GM19324 (cell line): ENCODE results near the gene IGFLR1.
A peak's percentile ranks its signal among the peaks of the same experiment; 100 is the strongest.
"Not testable (repeated sequence)": the region's sequence is repeated elsewhere in the genome, so short reads cannot be mapped to it uniquely, and the experiment has no call there.

Source experiments
- ATAC-seq: cut with Tn5 transposase; IDR thresholded peaks from one replicate; pipeline ENCODE4 v1.9.1; 2021; ENCODE audit warnings: mild to moderate bottlenecking, moderate library complexity; ENCODE audit not compliant: unreplicated experiment, low FRiP score

The IGFLR1 gene

GRCh38 chr19:35713904-35714495, 28.3 kb downstream of the IGFLR1 start:
- no peak for ATAC-seq

GRCh38 chr19:35713506-35713850, 28.8 kb downstream of the IGFLR1 start:
- no peak for ATAC-seq

GRCh38 chr19:35712567-35713505, 29.4 kb downstream of the IGFLR1 start:
- ATAC-seq, result no peak

- no peak for ATAC-seq
Observed at GRCh38 chr19:35710784-35711723, 31.2 kb downstream of the IGFLR1 start.

GRCh38 chr19:35708391-35708790, 33.9 kb downstream of the IGFLR1 start:
- ATAC-seq, result no peak

- no peak for ATAC-seq
Observed at GRCh38 chr19:35704218-35704617, 38.0 kb downstream of the IGFLR1 start, which contains the start of gene ZBTB32. TSS of gene ZBTB32 (plus strand) at chr19:35704558. CDS start at chr19:35714627, 10,069 bp downstream.

GRCh38 chr19:35703343-35703742, 38.9 kb downstream of the IGFLR1 start:
- ATAC-seq, result no peak

- peak; percentile 94 for ATAC-seq
Observed at GRCh38 chr19:35702223-35703012, 39.8 kb downstream of the IGFLR1 start.

- ATAC-seq, result no peak
Observed at GRCh38 chr19:35696835-35697234, 45.4 kb downstream of the IGFLR1 start.

GRCh38 chr19:35695895-35696422, 46.3 kb downstream of the IGFLR1 start:
- ATAC-seq, result no peak

GRCh38 chr19:35693835-35694599, 48.2 kb downstream of the IGFLR1 start:
- ATAC-seq, result peak; percentile 68

- peak; percentile 21 for ATAC-seq
Observed at GRCh38 chr19:35693422-35693821, 48.8 kb downstream of the IGFLR1 start.

- no peak for ATAC-seq
Observed at GRCh38 chr19:35692010-35692409, 50.2 kb downstream of the IGFLR1 start.

GRCh38 chr19:35691106-35691505, 51.1 kb downstream of the IGFLR1 start:
- not testable (repeated sequence) for ATAC-seq

- no peak for ATAC-seq
Observed at GRCh38 chr19:35689836-35690235, 52.4 kb downstream of the IGFLR1 start.
